ENCODE measurements around the gene CSRNP3.
A peak's percentile ranks its signal among the peaks of the same experiment; 100 is the strongest.

DNA sequence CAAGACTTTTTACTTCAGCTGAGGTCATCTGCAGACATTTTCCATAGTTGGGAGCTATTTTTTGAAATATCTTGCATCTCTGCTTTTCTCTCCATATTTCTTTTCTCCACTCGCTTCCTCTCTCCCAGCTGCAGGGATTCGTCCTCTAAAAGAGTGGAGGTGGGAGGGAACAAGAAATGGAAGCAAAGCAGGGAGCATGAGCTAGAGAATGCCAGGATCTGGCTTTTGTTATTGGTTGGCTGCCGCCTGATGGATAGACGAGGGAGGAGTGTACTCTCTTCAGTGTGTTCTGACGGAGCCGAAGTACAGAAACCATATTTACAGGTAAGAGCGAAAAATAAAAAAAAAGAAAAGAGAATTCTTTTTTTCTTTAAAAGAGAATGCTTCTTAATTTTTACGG is at the start of gene CSRNP3:
- peak in 1 of 7 experiments; percentile 17 for TF ChIP-seq CTCF (IDR thresholded peaks at IDR 0.05)
- TF ChIP-seq POLR2A (IDR thresholded peaks at IDR 0.05): peak in 2 of 3 donors; percentile 34 to 54
